ENCODE data around the gene N4BP2. TPM values are rescaled to one million over a fixed set of nuclear protein-coding genes. Genes with fewer than 3 reads are reported as not detected.

N4BP2 gene
- total RNA-seq, 1 experiment from 2014 or later, result 8.5 TPM

DNA sequence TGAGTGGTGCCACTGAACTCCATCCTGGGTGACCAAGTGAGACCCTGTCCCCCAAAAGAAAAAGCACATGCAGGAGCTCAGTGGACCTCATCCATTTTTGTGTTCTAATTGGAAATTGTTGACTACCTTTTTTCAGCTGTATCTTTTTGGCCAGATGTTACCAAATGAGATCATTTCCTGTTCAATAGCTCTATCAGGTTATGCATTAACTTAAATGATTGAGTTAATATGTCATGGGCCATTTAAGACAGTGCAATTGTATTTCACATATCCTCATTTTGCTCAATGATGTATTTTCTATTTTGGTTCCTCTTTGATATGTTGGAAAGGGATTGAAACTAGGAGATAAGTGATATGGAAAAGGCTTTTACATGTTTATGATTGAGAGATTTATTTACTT is 113.9 kb downstream of the N4BP2 start:
- no peak for TF ChIP-seq SIN3A (IDR thresholded peaks at IDR 0.05; ENCODE audit: borderline replicate concordance, insufficient read depth, low read depth, low read length)
- TF ChIP-seq POLR2AphosphoS5 (IDR thresholded peaks at IDR 0.05; ENCODE audit: low read depth, low read length), result no peak
- TF ChIP-seq, protein P1, sequence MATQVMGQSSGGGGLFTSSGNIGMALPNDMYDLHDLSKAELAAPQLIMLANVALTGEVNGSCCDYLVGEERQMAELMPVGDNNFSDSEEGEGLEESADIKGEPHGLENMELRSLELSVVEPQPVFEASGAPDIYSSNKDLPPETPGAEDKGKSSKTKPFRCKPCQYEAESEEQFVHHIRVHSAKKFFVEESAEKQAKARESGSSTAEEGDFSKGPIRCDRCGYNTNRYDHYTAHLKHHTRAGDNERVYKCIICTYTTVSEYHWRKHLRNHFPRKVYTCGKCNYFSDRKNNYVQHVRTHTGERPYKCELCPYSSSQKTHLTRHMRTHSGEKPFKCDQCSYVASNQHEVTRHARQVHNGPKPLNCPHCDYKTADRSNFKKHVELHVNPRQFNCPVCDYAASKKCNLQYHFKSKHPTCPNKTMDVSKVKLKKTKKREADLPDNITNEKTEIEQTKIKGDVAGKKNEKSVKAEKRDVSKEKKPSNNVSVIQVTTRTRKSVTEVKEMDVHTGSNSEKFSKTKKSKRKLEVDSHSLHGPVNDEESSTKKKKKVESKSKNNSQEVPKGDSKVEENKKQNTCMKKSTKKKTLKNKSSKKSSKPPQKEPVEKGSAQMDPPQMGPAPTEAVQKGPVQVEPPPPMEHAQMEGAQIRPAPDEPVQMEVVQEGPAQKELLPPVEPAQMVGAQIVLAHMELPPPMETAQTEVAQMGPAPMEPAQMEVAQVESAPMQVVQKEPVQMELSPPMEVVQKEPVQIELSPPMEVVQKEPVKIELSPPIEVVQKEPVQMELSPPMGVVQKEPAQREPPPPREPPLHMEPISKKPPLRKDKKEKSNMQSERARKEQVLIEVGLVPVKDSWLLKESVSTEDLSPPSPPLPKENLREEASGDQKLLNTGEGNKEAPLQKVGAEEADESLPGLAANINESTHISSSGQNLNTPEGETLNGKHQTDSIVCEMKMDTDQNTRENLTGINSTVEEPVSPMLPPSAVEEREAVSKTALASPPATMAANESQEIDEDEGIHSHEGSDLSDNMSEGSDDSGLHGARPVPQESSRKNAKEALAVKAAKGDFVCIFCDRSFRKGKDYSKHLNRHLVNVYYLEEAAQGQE (IDR thresholded peaks at IDR 0.05; ENCODE audit: insufficient read depth in 1 of 2, low read depth in 2 of 2, low read length in 1 of 2), result no peak
- no peak for TF ChIP-seq TCF7L2 (IDR thresholded peaks at IDR 0.05; ENCODE audit: low read depth, low read length)
- TF ChIP-seq, protein P2, sequence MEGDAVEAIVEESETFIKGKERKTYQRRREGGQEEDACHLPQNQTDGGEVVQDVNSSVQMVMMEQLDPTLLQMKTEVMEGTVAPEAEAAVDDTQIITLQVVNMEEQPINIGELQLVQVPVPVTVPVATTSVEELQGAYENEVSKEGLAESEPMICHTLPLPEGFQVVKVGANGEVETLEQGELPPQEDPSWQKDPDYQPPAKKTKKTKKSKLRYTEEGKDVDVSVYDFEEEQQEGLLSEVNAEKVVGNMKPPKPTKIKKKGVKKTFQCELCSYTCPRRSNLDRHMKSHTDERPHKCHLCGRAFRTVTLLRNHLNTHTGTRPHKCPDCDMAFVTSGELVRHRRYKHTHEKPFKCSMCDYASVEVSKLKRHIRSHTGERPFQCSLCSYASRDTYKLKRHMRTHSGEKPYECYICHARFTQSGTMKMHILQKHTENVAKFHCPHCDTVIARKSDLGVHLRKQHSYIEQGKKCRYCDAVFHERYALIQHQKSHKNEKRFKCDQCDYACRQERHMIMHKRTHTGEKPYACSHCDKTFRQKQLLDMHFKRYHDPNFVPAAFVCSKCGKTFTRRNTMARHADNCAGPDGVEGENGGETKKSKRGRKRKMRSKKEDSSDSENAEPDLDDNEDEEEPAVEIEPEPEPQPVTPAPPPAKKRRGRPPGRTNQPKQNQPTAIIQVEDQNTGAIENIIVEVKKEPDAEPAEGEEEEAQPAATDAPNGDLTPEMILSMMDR (IDR thresholded peaks at IDR 0.05), result no peak
- intact Hi-C loops (cut with micrococcal nuclease; ENCODE audit: unreplicated experiment), result loop anchor here (10.0 kb wide), 1 partner anchor 84 kb away; no protein-coding TSS in a partner anchor
- ChIA-PET POLR2A (no interaction called here), CTCF (no interaction called here)
- H3K27ac ChIP-seq (ENCODE audit: low read length), result no peak overlapping the region
- DNase-seq (ENCODE audit: low read depth, low spot score) (no peak), ATAC-seq (no peak)
- BruUV-seq (replicated peaks), result no TSS peak
- H3K36me3 ChIP-seq (ENCODE audit: control insufficient read depth, insufficient read depth, low read length), result no peaks in the 10 kb centered on the region
- H3K4me1 ChIP-seq (ENCODE audit: control insufficient read depth, insufficient read depth, low read length), result no peaks in the 10 kb centered on the region
- H3K9me3 ChIP-seq (ENCODE audit: control insufficient read depth, insufficient read depth, low read depth, low read length), result peaks cover 7% of the 10 kb centered on the region; the same call in 1 of the 2 replicates
- in situ Hi-C loops (cut with HindIII; ENCODE audit: low pct_unique_long_range_greater_than_20kb, low sequenced_read_pairs), result no loop called here
- H3K4me3 ChIP-seq (ENCODE audit: low read depth in 2 of 2, low read length in 2 of 2), result no peak overlapping the region
- no peaks in the 10 kb centered on the region for H3K27me3 ChIP-seq (ENCODE audit: control insufficient read depth, insufficient read depth, low read length)

DNA sequence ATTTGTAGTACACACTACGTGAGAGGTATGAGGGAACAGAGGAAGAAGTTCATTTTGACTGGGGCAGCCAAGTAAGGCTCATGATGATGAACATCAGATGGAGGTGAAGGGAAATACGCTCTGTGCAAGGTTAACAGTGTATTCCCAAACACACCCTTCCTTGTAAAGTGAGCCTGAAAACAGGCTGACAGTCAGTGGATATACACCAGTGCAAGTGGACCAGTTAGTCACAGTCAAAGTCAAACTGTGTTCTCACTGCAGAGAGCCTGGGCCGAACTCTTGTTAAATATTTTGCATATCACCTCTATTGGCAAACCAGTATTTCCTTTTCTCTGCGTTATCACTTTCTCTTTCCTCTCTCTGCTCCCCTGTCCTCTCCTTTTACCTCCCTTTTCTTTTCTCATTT is 116.8 kb downstream of the N4BP2 start:
- ATAC-seq (no peak), DNase-seq (ENCODE audit: low read depth, low spot score) (no peak)
- ChIA-PET POLR2A (no interaction called here), CTCF (no interaction called here)
- H3K4me3 ChIP-seq (ENCODE audit: low read depth in 2 of 2, low read length in 2 of 2), result no peak overlapping the region
- in situ Hi-C loops (cut with HindIII; ENCODE audit: low pct_unique_long_range_greater_than_20kb, low sequenced_read_pairs) (no loop called here), intact Hi-C loops (cut with micrococcal nuclease; ENCODE audit: unreplicated experiment) (loop anchor here (10.0 kb wide), 1 partner anchor 81 kb away; no protein-coding TSS in a partner anchor)
- H3K36me3 ChIP-seq (ENCODE audit: control insufficient read depth, insufficient read depth, low read length), result no peaks in the 10 kb centered on the region
- BruUV-seq (replicated peaks), result no TSS peak
- TF ChIP-seq, protein P1 (IDR thresholded peaks at IDR 0.05; ENCODE audit: insufficient read depth in 1 of 2, low read depth in 2 of 2, low read length in 1 of 2), result no peak
- no peaks in the 10 kb centered on the region for H3K27me3 ChIP-seq (ENCODE audit: control insufficient read depth, insufficient read depth, low read length)
- H3K27ac ChIP-seq (ENCODE audit: low read length), result no peak overlapping the region; the same call in 1 of the 2 replicates
- H3K4me1 ChIP-seq (ENCODE audit: control insufficient read depth, insufficient read depth, low read length), result peaks cover 14% of the 10 kb centered on the region
- no peaks in the 10 kb centered on the region for H3K9me3 ChIP-seq (ENCODE audit: control insufficient read depth, insufficient read depth, low read depth, low read length)
